ENCODE data around the gene SPDYE3. TPM values are rescaled to one million over a fixed set of nuclear protein-coding genes. Genes with fewer than 3 reads are reported as not detected.
A peak's percentile ranks its signal among the peaks of the same experiment; 100 is the strongest.
"Not testable (repeated sequence)": the region's sequence is repeated elsewhere in the genome, so short reads cannot be mapped to it uniquely, and the experiment has no call there.

The SPDYE3 gene
- total RNA-seq, 1 donor from 2014 or later = not detected

DNA sequence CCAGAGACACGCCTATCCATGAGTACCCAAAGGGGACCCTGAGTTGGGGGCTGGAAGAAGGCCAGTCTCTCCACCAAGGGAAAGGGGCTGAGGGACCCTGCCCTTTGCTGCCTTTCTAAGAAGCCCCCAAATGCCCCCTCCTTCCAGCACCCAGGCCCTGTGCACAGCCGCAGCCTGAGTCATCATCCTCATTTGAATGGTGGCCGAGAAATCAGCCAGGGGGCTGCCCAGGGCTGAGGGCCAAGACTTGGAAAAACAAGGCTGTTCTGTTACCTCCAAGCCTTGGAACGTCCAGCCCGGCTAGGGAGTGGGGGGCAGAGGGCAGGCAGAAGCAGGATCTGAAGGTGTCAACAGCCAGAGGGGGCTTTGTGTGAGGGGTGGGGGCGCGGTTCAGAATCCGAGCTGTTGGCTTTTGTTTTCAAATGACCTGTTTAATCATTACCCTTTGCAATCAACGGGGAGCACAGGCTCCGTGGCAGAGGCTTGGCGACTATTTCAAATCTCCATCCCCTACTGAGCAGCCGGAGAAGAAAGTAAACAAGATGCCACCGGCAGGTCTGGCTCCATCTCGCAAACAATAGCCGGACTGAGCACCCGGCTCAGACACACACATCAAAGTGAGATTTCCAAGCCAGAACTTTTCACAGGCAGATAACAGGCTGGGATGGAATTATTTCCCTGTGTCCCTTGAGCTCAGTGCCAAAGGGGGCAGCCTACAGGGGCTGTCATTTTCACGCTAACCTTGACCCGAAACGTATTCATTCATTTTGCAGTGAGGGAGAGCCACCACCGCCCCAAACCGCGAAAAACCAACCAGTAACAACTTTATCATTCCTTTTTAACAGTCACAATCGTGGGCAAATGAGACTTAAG lies 37.2 kb upstream of the SPDYE3 start:
- Mint-ChIP-seq H3K4me3 (peak overlapping the region; percentile 95), H3K27ac (peak overlapping the region; percentile 90), H3K4me1 (ENCODE audit: unreplicated experiment) (peaks cover 26% of the 10 kb centered on the region)
- not testable (repeated sequence) for H3K36me3 Mint-ChIP-seq; DNase-seq (ENCODE audit: extremely low spot score, unreplicated experiment); H3K9me3 Mint-ChIP-seq; H3K27me3 Mint-ChIP-seq

DNA sequence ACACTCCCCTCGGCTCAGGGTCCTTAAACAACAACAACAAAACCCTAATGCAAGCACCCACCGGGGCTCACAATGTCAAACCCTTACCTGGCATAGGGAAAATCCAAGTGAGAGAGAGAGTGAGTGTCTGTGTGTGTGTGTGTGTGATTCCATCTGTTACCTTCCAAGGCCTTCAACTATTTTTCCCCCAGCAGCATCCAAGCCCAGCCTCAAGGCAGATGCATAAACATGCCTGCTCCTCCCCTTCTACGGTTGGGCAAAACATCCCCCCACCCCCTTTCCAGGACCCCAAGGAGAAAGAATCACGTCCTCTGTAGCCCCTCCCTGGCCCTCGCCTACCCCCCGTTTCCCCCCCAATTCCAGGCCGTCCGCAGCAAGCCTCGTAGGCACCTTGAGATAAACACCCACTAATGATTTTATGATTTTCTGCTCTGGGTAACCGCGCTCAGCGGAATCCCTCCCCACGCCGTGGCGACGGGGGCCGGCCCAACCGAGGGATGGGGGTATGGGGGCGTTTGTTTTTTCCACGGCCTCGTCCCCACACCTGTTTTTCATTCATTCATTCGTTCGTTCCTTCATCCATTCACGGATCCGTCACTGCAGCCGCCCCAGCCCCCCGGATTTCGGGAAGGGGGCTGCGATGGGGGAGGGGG lies 36.4 kb upstream of the SPDYE3 start:
- Mint-ChIP-seq H3K4me1 (ENCODE audit: unreplicated experiment) (peaks cover 22% of the 10 kb centered on the region), H3K27ac (peak overlapping the region; percentile 90), H3K4me3 (peak overlapping the region; percentile 95)
- not testable (repeated sequence) for H3K27me3 Mint-ChIP-seq; H3K9me3 Mint-ChIP-seq; H3K36me3 Mint-ChIP-seq; DNase-seq (ENCODE audit: extremely low spot score, unreplicated experiment)

- Mint-ChIP-seq H3K4me3 (peak overlapping the region; percentile 82), H3K36me3 (no peaks in the 10 kb centered on the region), H3K27me3 (no peaks in the 10 kb centered on the region), H3K4me1 (ENCODE audit: unreplicated experiment) (peaks cover 16% of the 10 kb centered on the region), H3K27ac (peak overlapping the region; percentile 53), H3K9me3 (no peaks in the 10 kb centered on the region)
- peak; percentile 99 for DNase-seq (ENCODE audit: extremely low spot score, unreplicated experiment)
- TF ChIP-seq CTCF (conservative IDR thresholded peaks at IDR 0.05) = peak; percentile 52
Observed at GRCh38 chr7:100271716-100272537, 35.6 kb upstream of the SPDYE3 start.

- Mint-ChIP-seq H3K4me1 (ENCODE audit: unreplicated experiment) (peaks cover 12% of the 10 kb centered on the region), H3K27ac (peak overlapping the region; percentile 53), H3K4me3 (peak overlapping the region; percentile 82)
- not testable (repeated sequence) for H3K9me3 Mint-ChIP-seq; DNase-seq (ENCODE audit: extremely low spot score, unreplicated experiment); H3K27me3 Mint-ChIP-seq; H3K36me3 Mint-ChIP-seq
Observed at GRCh38 chr7:100272538-100272902, 35.0 kb upstream of the SPDYE3 start.

- no peaks in the 10 kb centered on the region for H3K36me3 Mint-ChIP-seq
- H3K9me3 Mint-ChIP-seq = no peaks in the 10 kb centered on the region
- TF ChIP-seq CTCF (conservative IDR thresholded peaks at IDR 0.05) = no peak
- no peak overlapping the region for H3K4me3 Mint-ChIP-seq
- no peak for DNase-seq (ENCODE audit: extremely low spot score, unreplicated experiment)
- no peak overlapping the region for H3K27ac Mint-ChIP-seq
- H3K27me3 Mint-ChIP-seq = no peaks in the 10 kb centered on the region
- H3K4me1 Mint-ChIP-seq (ENCODE audit: unreplicated experiment) = peaks cover 8% of the 10 kb centered on the region
Observed at GRCh38 chr7:100275120-100275519, 32.4 kb upstream of the SPDYE3 start.

DNA sequence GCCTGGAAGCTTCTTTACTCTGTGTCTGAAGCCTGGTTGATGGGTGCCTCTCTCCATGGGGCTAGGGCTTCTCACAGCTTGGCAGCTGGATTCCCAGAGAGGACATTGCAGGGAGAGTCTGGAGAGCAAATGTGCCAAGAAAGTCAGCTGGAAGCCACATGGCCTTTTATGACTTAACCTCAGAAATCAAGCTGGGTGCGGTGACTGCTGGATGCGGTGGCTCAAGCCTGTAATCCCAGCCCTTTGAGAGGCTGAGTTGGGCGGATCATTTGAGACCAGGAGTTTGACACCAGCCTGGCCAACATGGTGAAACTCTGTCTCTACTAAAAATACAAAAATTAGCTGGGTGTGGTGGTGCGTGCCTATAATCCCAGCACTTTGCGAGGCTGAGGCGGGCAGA lies 31.4 kb upstream of the SPDYE3 start:
- H3K36me3 Mint-ChIP-seq; DNase-seq (ENCODE audit: extremely low spot score, unreplicated experiment); H3K27ac Mint-ChIP-seq; H3K27me3 Mint-ChIP-seq; H3K4me1 Mint-ChIP-seq (ENCODE audit: unreplicated experiment); H3K9me3 Mint-ChIP-seq; H3K4me3 Mint-ChIP-seq: not testable (repeated sequence)

GRCh38 chr7:100282069-100282608 lies 25.4 kb upstream of the SPDYE3 start:
- not testable (repeated sequence) for H3K4me1 Mint-ChIP-seq (ENCODE audit: unreplicated experiment); H3K36me3 Mint-ChIP-seq; H3K9me3 Mint-ChIP-seq; H3K4me3 Mint-ChIP-seq; DNase-seq (ENCODE audit: extremely low spot score, unreplicated experiment); H3K27me3 Mint-ChIP-seq; H3K27ac Mint-ChIP-seq

DNA sequence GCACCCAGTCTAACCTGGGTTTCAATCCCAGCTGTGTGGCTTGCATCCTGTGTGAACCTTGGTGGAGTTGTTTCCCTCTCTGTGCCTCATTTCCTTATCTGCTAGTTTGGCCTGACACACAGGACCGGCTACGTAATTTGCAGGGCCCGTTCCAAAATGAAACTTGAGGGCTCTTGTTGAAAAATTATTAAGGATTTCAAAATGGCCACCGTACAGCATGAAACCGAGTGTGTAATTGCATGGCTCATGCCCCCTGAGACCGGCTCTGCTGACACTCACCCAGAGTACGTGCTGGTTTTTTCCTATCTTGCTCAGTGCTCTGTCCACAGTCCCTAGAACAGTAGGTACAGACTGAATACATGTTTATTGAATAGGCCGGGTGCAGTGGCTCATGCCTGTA lies 24.4 kb upstream of the SPDYE3 start:
- DNase-seq (ENCODE audit: extremely low spot score, unreplicated experiment); H3K27me3 Mint-ChIP-seq; H3K4me3 Mint-ChIP-seq; H3K9me3 Mint-ChIP-seq; H3K4me1 Mint-ChIP-seq (ENCODE audit: unreplicated experiment); H3K36me3 Mint-ChIP-seq; H3K27ac Mint-ChIP-seq: not testable (repeated sequence)

DNA sequence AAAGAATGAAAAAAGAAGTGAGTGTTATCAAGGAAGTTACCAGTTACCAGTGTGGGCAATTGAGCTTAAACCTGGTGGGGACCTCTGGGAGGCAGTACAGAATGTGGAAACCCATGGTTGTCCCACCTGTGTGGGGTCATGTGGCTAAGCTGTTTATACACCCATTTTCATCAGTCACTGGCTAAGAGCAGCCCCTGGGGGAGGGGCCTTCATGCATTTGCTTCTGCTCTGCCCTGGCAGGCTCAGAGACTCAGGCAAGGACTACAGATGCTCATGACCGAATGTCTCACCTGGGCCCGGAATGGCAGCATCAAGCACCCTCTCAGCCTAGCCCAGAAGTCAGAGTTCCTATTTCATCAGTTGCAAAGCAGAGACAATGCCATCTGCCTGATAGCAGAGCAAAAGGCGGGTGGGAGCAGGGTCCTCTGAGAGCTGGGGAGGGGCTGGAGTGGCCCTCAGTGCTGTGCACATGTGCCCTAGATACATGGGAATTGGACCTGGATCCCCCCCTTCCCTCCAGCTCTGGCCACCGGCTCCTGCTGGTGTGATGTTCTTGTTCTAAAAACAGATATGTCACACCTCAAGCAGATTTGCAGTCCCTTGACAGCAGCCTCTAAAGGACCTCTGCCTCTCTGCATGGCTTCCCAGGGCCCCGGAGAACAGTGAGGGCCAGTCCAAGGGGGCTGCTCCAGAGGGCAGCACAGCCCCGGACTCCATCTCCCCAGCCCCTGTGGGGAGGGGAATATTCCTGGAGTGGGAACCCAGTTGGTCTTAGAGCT lies 20.1 kb upstream of the SPDYE3 start:
- not testable (repeated sequence) for H3K27ac Mint-ChIP-seq; H3K36me3 Mint-ChIP-seq; H3K27me3 Mint-ChIP-seq; H3K4me1 Mint-ChIP-seq (ENCODE audit: unreplicated experiment); H3K4me3 Mint-ChIP-seq; H3K9me3 Mint-ChIP-seq; DNase-seq (ENCODE audit: extremely low spot score, unreplicated experiment)

DNA sequence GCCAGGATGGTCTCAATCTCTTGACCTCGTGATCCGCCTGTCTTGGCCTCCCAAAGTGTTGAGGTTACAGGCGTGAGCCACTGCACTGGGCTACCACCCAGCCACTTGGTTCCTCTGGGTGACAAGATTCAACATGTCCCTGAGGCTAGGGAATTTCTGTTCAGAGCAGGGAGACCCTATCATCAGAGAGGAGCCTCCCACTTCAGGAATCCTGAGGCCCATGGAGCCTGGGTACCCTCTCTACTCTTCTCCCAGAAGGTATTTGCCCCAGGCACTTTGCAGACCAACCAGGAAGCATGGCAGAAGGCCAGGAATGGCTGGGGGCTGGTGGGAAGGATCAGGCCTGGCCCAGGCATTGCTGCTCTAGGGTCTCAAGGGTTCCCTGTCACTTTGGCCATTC lies 19.2 kb upstream of the SPDYE3 start:
- H3K9me3 Mint-ChIP-seq; H3K4me1 Mint-ChIP-seq (ENCODE audit: unreplicated experiment); H3K36me3 Mint-ChIP-seq; H3K27ac Mint-ChIP-seq; H3K4me3 Mint-ChIP-seq; DNase-seq (ENCODE audit: extremely low spot score, unreplicated experiment); H3K27me3 Mint-ChIP-seq: not testable (repeated sequence)

DNA sequence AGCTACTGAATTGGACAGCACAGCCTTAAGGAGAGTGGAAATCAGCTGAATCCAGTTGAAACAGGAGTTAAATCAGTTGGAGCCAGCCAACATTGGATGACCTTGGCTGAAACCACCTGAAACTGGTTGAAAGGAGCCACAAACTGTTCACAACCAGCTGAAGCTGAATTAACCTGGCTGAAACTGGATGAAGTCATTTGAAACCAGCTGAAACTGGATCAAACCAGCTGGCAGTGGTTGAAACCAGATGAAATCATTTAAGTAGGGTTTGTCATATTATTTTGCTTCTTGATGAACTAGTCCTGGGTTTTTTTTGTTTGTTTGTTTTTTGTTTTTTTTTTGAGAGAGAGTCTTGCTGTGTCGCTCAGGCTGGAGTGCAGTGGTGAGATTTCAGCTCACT lies 15.3 kb upstream of the SPDYE3 start:
- H3K4me3 Mint-ChIP-seq; H3K27ac Mint-ChIP-seq; H3K36me3 Mint-ChIP-seq; H3K27me3 Mint-ChIP-seq; H3K4me1 Mint-ChIP-seq (ENCODE audit: unreplicated experiment); DNase-seq (ENCODE audit: extremely low spot score, unreplicated experiment); H3K9me3 Mint-ChIP-seq: not testable (repeated sequence)

Measured in type B pancreatic cell (in vitro differentiated cells).